Occipital lobe (tissue), 2 donors: Measurements from ENCODE around the gene NCKIPSD. TPM values are rescaled to one million over a fixed set of nuclear protein-coding genes. Genes with fewer than 3 reads are reported as not detected.

Source experiments
- DNase-seq: peaks from one replicate; lab custom pipeline; 2025; lab: John Stamatoyannopoulos, UW
- total RNA-seq: library from RNA; depleted of rRNA; stranded (reverse); fragments of >200 nt; gene quantifications from one replicate; pipeline ENCODE4 v1.2.3, GENCODE V29; 2014

NCKIPSD gene
- total RNA-seq, 1 donor from 2014 or later, result 8.4 TPM

DNA sequence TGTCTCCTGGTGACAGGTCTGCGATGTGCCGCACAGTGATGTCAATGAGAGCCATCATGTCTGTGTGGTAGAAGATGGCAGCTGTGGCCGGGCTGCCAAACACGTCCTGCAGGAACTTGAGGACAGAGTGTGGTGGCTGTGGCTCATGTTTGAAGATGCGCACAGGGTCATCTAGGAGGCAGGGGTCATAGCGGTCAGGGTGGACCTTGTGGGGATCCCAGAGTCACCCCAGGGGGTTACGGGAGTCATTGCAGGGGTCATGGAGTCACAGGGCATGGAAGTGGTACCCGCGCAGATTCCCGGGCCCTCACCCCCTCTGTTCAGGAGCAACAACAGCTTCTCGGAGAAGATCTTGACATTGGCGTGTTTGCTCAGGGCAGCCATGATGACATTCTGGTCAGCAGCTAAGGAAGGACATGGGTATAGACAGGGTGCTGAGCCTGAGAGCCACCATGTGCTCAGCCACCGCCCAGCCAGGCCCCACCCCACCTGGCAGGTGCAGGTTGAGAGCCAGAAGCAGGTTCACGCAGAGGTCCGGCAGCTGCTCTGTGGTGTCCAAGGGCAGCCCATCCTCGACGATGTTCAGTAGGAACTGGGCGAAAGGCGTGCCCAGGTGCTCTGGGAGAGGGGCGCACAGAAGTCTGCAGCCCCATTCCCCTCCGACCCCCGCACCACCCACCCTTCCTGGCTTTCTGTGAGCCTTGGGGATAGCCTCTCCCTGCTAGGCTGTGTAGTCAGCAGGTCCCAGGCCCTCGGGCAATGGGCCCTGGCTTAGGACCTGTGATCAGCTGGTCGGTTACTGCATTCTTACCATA, 6.9 kb downstream of the NCKIPSD start:
- no peak for DNase-seq

DNA sequence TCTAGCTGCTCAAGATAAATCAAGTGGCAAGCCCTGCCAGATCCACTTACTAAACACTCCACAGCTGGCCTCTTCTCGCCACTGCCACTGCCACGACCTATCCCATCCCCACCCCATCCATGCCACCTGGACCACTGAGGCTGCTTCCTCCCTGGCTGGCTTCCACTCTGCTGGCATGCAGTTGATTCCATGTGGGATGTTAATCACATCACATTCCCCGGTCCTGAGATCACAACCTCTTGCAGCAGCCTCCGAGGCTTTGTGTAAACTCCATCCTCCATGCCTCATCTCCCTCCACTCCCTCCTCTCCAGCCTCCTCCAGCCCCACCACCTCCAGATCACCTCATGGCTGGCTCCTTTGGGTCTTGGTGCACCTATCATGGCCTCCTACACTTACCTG, 7.7 kb downstream of the NCKIPSD start:
- no peak for DNase-seq

DNA sequence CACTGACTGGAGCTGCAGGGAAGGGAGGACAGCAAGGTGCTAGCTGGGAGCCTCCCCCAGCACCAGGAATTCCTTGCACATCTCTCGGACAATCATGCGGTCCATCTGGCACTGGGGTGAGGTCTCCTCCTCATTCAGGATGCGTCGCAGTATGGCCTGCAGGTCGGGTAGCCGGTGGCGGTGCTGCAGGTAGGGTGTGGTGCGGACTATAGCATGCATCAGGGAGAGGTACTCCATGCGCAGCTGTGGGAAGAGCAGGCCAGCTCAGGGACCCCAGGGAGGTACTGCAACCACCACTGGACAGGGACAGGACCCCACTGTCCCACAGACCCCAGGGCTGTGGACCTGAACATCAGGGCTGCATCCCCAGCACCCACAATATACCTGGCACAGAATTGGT, 11.2 kb downstream of the NCKIPSD start:
- no peak for DNase-seq

- no peak for DNase-seq
Observed at GRCh38 chr3:48672522-48672921, 13.2 kb downstream of the NCKIPSD start.

GRCh38 chr3:48664929-48665328, 20.8 kb downstream of the NCKIPSD start:
- DNase-seq, result no peak

DNA sequence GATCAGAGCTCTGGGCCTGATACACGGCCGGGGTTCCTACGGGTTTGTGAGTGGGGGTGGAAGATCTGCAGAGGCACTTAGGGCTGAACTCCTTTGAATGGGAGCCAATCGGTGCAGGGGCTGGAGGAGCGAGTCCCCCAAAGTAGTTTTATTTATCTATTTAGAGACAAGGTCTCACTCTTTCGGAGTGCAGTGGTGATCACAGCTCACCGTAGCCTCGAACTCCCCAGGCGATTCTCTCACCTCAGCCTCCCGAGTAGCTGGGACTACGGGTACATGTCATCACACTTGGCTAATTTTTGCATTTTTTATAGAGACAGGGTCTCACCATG, 21.4 kb downstream of the NCKIPSD start:
- DNase-seq, result no peak

GRCh38 chr3:48663489-48664312, 22.0 kb downstream of the NCKIPSD start:
- DNase-seq, result peak; percentile 93

GRCh38 chr3:48662753-48663488, 22.8 kb downstream of the NCKIPSD start, which contains the start of gene CELSR3:
Gene CELSR3 (minus strand): TSS chr3:48662886. CDS start chr3:48662634, 252 bp downstream.
- peak; percentile 85 for DNase-seq

DNA sequence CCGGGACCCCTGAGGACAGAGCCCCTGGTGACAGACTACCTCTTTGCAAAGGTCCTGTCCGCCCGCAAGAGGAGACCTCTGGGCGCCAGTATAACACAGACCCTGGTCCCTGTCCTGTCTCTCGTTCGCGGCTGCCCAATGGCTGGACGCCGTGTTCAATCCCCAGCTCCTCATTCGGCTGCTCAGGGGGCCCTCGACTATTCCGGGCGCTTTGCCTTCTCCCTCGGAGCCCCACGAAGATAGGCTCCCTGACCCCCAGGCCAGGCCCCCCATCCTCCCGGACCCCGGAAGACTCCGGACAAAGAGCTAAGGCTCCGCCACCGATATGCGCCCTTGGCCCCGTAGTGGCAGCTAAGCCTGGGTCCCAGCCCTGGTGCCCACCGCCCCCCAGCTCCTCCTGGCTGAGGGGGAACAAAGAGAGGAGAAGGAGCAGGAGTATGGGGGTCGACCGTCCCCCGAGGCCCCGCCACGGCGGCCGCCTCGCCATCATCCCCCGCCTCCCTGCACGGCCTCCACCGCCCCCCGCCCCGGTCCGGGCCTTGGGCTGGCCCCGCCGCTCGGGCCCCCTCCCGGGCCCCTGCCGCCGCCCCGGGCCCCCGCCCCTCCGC, 23.5 kb downstream of the NCKIPSD start:
- DNase-seq, result no peak

- DNase-seq, result no peak
Observed at GRCh38 chr3:48661501-48662144, 24.1 kb downstream of the NCKIPSD start.

- DNase-seq, result no peak
Observed at GRCh38 chr3:48660800-48661400, 24.8 kb downstream of the NCKIPSD start.

- DNase-seq, result no peak
Observed at GRCh38 chr3:48656841-48657281, 28.9 kb downstream of the NCKIPSD start.

GRCh38 chr3:48656061-48656840, 29.5 kb downstream of the NCKIPSD start:
- no peak for DNase-seq

- no peak for DNase-seq
Observed at GRCh38 chr3:48655606-48656005, 30.1 kb downstream of the NCKIPSD start.

GRCh38 chr3:48655063-48655462, 30.7 kb downstream of the NCKIPSD start:
- DNase-seq, result no peak

GRCh38 chr3:48652923-48653715, 32.6 kb downstream of the NCKIPSD start:
- no peak for DNase-seq

DNA sequence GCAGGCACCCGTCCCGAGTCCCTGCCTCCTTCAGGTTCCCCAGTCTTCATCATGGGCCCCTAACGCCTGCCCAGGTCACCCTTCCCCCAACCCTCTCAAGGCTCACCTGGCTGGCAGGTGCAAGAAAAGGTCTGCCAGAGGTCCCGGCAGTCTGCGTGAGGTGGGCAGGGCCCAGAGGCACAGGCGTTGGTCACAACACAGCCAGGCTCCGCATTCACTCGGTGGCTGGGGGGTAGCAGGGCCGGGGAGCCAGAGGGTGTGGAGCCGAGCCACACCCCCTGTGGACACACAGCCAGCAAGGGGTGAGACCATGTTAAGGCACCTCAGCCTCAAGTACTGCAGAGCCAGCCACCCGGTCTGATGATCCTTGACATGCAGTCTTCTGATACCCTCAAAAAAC, 33.9 kb downstream of the NCKIPSD start:
- no peak for DNase-seq

DNA sequence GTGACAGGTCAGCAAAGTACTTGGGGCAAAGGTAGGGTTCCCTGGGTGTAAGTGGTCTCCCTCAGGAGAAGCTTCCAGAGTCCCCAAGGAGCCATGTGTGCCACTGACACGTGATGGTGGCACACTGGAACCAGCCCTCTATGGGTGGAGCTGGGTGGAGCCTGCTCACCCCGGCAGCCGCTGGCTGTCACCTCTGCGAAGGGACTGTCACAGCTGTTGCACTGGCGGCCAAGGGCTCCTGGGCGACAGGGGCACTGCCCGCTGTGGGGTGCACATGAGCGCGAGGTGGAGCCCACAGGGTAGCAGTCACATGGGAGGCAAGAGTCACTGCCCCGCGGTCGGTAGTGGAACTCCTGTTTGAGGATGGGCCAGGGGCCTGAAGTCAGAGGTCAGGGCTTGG, 35.0 kb downstream of the NCKIPSD start:
- no peak for DNase-seq
